WERI-Rb-1 (cell line): ENCODE measurements around the gene GPX5.
A peak's percentile ranks its signal among the peaks of the same experiment; 100 is the strongest.
"Not testable (repeated sequence)": the region's sequence is repeated elsewhere in the genome, so short reads cannot be mapped to it uniquely, and the experiment has no call there.

ENCODE experiments used
- DNase-seq: peaks from one replicate; pipeline ENCODE4 v3.0.0-alpha.2; 2020
- H3K27ac ChIP-seq: fragments of 250-450 bp; sonication (Bioruptor Pico); 2 replicates; pipeline ENCODE4 v1.5.1; 2020; ENCODE audit warnings: mild to moderate bottlenecking, moderate library complexity
- H3K27me3 ChIP-seq: fragments of 250-450 bp; sonication (Bioruptor Pico); 2 replicates; pipeline ENCODE4 v1.5.1; 2021; ENCODE audit warnings: mild to moderate bottlenecking, low read depth, moderate library complexity; ENCODE audit not compliant: insufficient read depth, severe bottlenecking
- H3K36me3 ChIP-seq: fragments of 250-450 bp; sonication (Bioruptor Pico); 2 replicates; pipeline ENCODE4 v1.5.1; 2020; ENCODE audit warnings: mild to moderate bottlenecking, moderate library complexity
- H3K4me3 ChIP-seq: 2 replicates; pipeline ENCODE4 v1.5.1; 2011; ENCODE audit warnings: low read depth, mild to moderate bottlenecking, control low read depth, low read length
- H3K9me3 ChIP-seq: fragments of 250-450 bp; sonication (Bioruptor Pico); 2 replicates; pipeline ENCODE4 v1.5.1; 2021; ENCODE audit warnings: mild to moderate bottlenecking, moderate library complexity; ENCODE audit not compliant: severe bottlenecking
- CTCF ChIP-seq: IDR thresholded peaks from 2 replicates; pipeline ENCODE4 v1.5.1; 2011; ENCODE audit warnings: low read depth, mild to moderate bottlenecking, control low read depth, inconsistent platforms, low read length

GPX5 gene

GRCh38 chr6:28537509-28538140 is 11.9 kb downstream of the GPX5 start:
- H3K36me3 ChIP-seq: no peaks in the 10 kb centered on the region
- no peak for DNase-seq
- H3K27me3 ChIP-seq: no peaks in the 10 kb centered on the region
- peaks cover 9% of the 10 kb centered on the region for H3K9me3 ChIP-seq
- no peak for TF ChIP-seq CTCF
- no peak overlapping the region for H3K4me3 ChIP-seq
- H3K27ac ChIP-seq: no peak overlapping the region

- no peak for DNase-seq
- Histone ChIP-seq H3K4me3 (no peak overlapping the region), H3K9me3 (peaks cover 9% of the 10 kb centered on the region), H3K36me3 (no peaks in the 10 kb centered on the region), H3K27ac (no peak overlapping the region), H3K27me3 (no peaks in the 10 kb centered on the region)
- no peak for TF ChIP-seq CTCF
Observed at GRCh38 chr6:28541996-28542395, 16.3 kb downstream of the GPX5 start.

- H3K36me3 ChIP-seq: no peaks in the 10 kb centered on the region
- no peaks in the 10 kb centered on the region for H3K27me3 ChIP-seq
- no peak overlapping the region for H3K27ac ChIP-seq
- DNase-seq: peak; percentile 31
- TF ChIP-seq CTCF: 0 out of 2 replicates have a peak, but pooled peaks have one; percentile 29
- H3K4me3 ChIP-seq: no peak overlapping the region
- H3K9me3 ChIP-seq: peaks cover 9% of the 10 kb centered on the region
Observed at GRCh38 chr6:28542440-28543296, 17.0 kb downstream of the GPX5 start.

GRCh38 chr6:28543651-28544610 is 18.2 kb downstream of the GPX5 start:
- H3K27me3 ChIP-seq: no peaks in the 10 kb centered on the region
- H3K9me3 ChIP-seq: peaks cover 9% of the 10 kb centered on the region
- no peak for DNase-seq
- no peak overlapping the region for H3K4me3 ChIP-seq
- no peaks in the 10 kb centered on the region for H3K36me3 ChIP-seq
- no peak overlapping the region for H3K27ac ChIP-seq
- no peak for TF ChIP-seq CTCF

- Histone ChIP-seq H3K27ac (no peak overlapping the region), H3K4me3 (no peak overlapping the region), H3K27me3 (no peaks in the 10 kb centered on the region), H3K9me3 (peaks cover 9% of the 10 kb centered on the region), H3K36me3 (no peaks in the 10 kb centered on the region)
- TF ChIP-seq CTCF: no peak
- DNase-seq: no peak
Observed at GRCh38 chr6:28545955-28546354, 20.3 kb downstream of the GPX5 start.

GRCh38 chr6:28547003-28547402 is 21.3 kb downstream of the GPX5 start:
- H3K27me3 ChIP-seq, H3K27ac ChIP-seq, H3K36me3 ChIP-seq, H3K4me3 ChIP-seq, H3K9me3 ChIP-seq, DNase-seq: not testable (repeated sequence)
